ENCODE results near the gene RGSL1. TPM values are rescaled to one million over a fixed set of nuclear protein-coding genes. Genes with fewer than 3 reads are reported as not detected.
"Not testable (repeated sequence)": the region's sequence is repeated elsewhere in the genome, so short reads cannot be mapped to it uniquely, and the experiment has no call there.

The RGSL1 gene
- total RNA-seq, 1 donor from 2014 or later = not detected

- no peaks in the 10 kb centered on the region for H3K4me1 ChIP-seq
- no peak overlapping the region for H3K4me3 ChIP-seq
- no peaks in the 10 kb centered on the region for H3K36me3 ChIP-seq
- intact Hi-C loops (cut with DNase I) = no loop called here
- no peak for DNase-seq (ENCODE audit: extremely low spot score in 2 of 2)
- TF ChIP-seq POLR2A (IDR thresholded peaks at IDR 0.05) (no peak), POLR2AphosphoS5 (IDR thresholded peaks at IDR 0.05; ENCODE audit: insufficient read depth in 1 of 2, low read depth in 1 of 2) (no peak)
- TF ChIP-seq, protein P1, sequence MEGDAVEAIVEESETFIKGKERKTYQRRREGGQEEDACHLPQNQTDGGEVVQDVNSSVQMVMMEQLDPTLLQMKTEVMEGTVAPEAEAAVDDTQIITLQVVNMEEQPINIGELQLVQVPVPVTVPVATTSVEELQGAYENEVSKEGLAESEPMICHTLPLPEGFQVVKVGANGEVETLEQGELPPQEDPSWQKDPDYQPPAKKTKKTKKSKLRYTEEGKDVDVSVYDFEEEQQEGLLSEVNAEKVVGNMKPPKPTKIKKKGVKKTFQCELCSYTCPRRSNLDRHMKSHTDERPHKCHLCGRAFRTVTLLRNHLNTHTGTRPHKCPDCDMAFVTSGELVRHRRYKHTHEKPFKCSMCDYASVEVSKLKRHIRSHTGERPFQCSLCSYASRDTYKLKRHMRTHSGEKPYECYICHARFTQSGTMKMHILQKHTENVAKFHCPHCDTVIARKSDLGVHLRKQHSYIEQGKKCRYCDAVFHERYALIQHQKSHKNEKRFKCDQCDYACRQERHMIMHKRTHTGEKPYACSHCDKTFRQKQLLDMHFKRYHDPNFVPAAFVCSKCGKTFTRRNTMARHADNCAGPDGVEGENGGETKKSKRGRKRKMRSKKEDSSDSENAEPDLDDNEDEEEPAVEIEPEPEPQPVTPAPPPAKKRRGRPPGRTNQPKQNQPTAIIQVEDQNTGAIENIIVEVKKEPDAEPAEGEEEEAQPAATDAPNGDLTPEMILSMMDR (IDR thresholded peaks at IDR 0.05) = no peak
- peaks cover 3% of the 10 kb centered on the region for H3K9me3 ChIP-seq
- H3K27me3 ChIP-seq = no peaks in the 10 kb centered on the region
- no peak overlapping the region for H3K27ac ChIP-seq
These were observed 70.8 kb downstream of the RGSL1 start for GRCh38 chr1:182520736-182521135.

DNA sequence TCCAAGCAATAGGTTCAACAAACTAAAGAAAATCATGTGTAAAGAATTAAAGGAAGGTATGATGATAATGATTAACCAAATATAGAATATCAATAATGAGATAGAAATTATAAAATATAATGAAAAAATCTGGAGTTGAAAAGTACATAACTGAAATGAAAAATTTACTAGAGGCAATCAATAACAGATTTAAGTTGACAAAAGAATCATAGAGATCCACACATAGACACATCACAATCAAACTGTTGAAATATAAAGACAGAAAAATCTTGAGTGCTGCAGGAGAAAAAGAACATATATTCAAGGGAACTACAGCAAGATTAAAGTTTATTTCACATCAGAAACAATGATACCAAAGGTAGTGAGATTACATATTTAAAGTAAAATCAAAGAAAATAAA, 75.4 kb downstream of the RGSL1 start:
- intact Hi-C loops (cut with DNase I) = no loop called here
- no peaks in the 10 kb centered on the region for H3K36me3 ChIP-seq
- H3K27ac ChIP-seq = no peak overlapping the region
- no peak overlapping the region for H3K4me3 ChIP-seq
- TF ChIP-seq POLR2AphosphoS5 (IDR thresholded peaks at IDR 0.05; ENCODE audit: insufficient read depth in 1 of 2, low read depth in 1 of 2) (no peak), POLR2A (IDR thresholded peaks at IDR 0.05) (no peak)
- TF ChIP-seq, protein P1 (IDR thresholded peaks at IDR 0.05) = no peak
- H3K27me3 ChIP-seq = no peaks in the 10 kb centered on the region
- H3K4me1 ChIP-seq = no peaks in the 10 kb centered on the region
- DNase-seq (ENCODE audit: extremely low spot score in 2 of 2) = no peak
- peaks cover 3% of the 10 kb centered on the region for H3K9me3 ChIP-seq

- TF ChIP-seq, protein P1 (IDR thresholded peaks at IDR 0.05) = no peak
- TF ChIP-seq POLR2A (IDR thresholded peaks at IDR 0.05) (no peak), POLR2AphosphoS5 (IDR thresholded peaks at IDR 0.05; ENCODE audit: insufficient read depth in 1 of 2, low read depth in 1 of 2) (no peak)
- H3K27me3 ChIP-seq = no peaks in the 10 kb centered on the region
- no peaks in the 10 kb centered on the region for H3K4me1 ChIP-seq
- H3K27ac ChIP-seq = no peak overlapping the region
- H3K9me3 ChIP-seq = peaks cover 3% of the 10 kb centered on the region
- no peak for DNase-seq (ENCODE audit: extremely low spot score in 2 of 2)
- H3K4me3 ChIP-seq = no peak overlapping the region
- H3K36me3 ChIP-seq = no peaks in the 10 kb centered on the region
- intact Hi-C loops (cut with DNase I) = no loop called here
These were observed 77.7 kb downstream of the RGSL1 start for GRCh38 chr1:182527680-182528079.

DNA sequence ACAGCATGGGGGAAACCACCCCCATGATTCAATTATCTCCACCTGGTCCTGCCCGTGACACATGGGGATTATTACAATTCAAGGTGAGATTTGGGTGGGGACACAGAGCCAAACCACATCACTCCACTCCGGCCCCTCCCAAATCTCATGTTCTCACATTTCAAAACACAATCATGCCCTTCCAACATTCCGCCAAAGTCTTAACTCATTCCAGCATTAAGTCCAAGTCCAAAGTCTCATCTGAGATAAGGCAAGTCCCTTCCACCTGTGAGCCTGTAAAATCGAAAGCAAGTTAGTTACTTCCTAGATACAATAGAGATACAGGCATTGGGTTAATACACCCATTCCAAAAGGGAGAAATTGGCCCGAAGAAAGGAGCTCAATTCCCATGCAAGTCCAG, 78.3 kb downstream of the RGSL1 start:
- DNase-seq (ENCODE audit: extremely low spot score in 2 of 2); H3K27ac ChIP-seq; H3K27me3 ChIP-seq; H3K9me3 ChIP-seq; intact Hi-C loops (cut with DNase I); H3K4me1 ChIP-seq; H3K36me3 ChIP-seq; H3K4me3 ChIP-seq: not testable (repeated sequence)

DNA sequence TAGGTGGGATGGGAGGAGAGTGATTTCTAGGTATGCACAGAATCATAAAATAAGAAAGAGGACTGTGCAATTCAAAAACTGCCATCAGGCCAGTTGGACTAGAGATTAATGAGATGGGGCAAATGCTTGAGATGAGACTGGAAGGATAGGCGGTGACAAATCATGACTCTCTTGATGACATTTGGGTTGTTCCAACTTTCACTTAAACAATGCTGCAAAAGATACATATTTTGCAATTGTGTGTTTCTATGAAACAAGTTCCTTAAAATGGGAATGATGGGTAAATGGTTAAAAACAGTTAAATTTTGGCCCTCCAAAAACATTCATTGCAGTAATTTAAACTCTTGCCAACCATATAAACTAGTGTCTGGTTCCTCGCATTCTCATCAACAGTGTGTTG, 84.0 kb downstream of the RGSL1 start:
- Histone ChIP-seq H3K27ac (no peak overlapping the region), H3K36me3 (no peaks in the 10 kb centered on the region), H3K9me3 (no peaks in the 10 kb centered on the region), H3K4me3 (no peak overlapping the region), H3K4me1 (no peaks in the 10 kb centered on the region), H3K27me3 (no peaks in the 10 kb centered on the region)
- intact Hi-C loops (cut with DNase I) = no loop called here
- DNase-seq (ENCODE audit: extremely low spot score in 2 of 2) = no peak
- TF ChIP-seq POLR2AphosphoS5 (IDR thresholded peaks at IDR 0.05; ENCODE audit: insufficient read depth in 1 of 2, low read depth in 1 of 2) (no peak), POLR2A (IDR thresholded peaks at IDR 0.05) (no peak)
- TF ChIP-seq, protein P1 (IDR thresholded peaks at IDR 0.05) = no peak

GRCh38 chr1:182549346-182549745, 99.4 kb downstream of the RGSL1 start:
- no peaks in the 10 kb centered on the region for H3K36me3 ChIP-seq
- H3K27me3 ChIP-seq = no peaks in the 10 kb centered on the region
- no peaks in the 10 kb centered on the region for H3K9me3 ChIP-seq
- TF ChIP-seq POLR2A (IDR thresholded peaks at IDR 0.05) = no peak
- TF ChIP-seq, protein P1 (IDR thresholded peaks at IDR 0.05) = no peak
- TF ChIP-seq POLR2AphosphoS5 (IDR thresholded peaks at IDR 0.05; ENCODE audit: insufficient read depth in 1 of 2, low read depth in 1 of 2) = no peak
- no peak for DNase-seq (ENCODE audit: extremely low spot score in 2 of 2)
- no peak overlapping the region for H3K27ac ChIP-seq
- H3K4me3 ChIP-seq = no peak overlapping the region
- intact Hi-C loops (cut with DNase I) = no loop called here
- H3K4me1 ChIP-seq = no peaks in the 10 kb centered on the region

Measured in vagina (tissue), 2 donors.